GM12875 (cell line): Measurements from ENCODE around the gene ANKFY1.
A peak's percentile ranks its signal among the peaks of the same experiment; 100 is the strongest.
"Not testable (repeated sequence)": the region's sequence is repeated elsewhere in the genome, so short reads cannot be mapped to it uniquely, and the experiment has no call there.

Experiments used
- H3K4me3 ChIP-seq: one replicate; pipeline ENCODE4 v1.5.1; 2011; ENCODE audit warnings: low read depth, low read length, control low read depth
- CTCF ChIP-seq: IDR thresholded peaks from 2 replicates; pipeline ENCODE4 v1.5.1; 2011; ENCODE audit warnings: low read depth, mild to moderate bottlenecking, control low read depth, inconsistent platforms, low read length, moderate library complexity, borderline replicate concordance; ENCODE audit not compliant: insufficient read depth

The ANKFY1 gene

DNA sequence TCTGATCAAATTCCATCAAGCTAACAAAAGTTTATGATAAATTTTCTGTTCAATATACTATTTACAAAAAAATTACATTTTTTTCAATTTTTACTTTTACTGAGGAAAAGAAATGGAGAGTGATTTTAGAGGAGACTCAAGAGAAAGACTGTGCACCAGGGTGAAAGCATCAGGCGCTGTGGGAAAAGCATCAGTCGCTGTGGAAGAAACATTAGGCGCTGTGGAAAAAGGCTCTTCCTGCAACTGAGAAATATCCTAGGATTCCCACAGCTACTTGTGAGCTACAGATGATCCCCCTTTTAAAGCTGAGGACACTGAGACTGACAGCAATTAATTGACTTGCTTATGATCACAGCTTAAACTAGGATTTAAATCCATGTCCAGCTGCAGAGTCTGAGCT lies 4.9 kb downstream of the ANKFY1 start:
- TF ChIP-seq CTCF: no peak

GRCh38 chr17:4256952-4257351 lies 6.8 kb downstream of the ANKFY1 start:
- TF ChIP-seq CTCF: no peak
- H3K4me3 ChIP-seq: no peak overlapping the region

More for the DNA sequence above, 4.9 kb downstream of the ANKFY1 start:
- H3K4me3 ChIP-seq: no peak overlapping the region

DNA sequence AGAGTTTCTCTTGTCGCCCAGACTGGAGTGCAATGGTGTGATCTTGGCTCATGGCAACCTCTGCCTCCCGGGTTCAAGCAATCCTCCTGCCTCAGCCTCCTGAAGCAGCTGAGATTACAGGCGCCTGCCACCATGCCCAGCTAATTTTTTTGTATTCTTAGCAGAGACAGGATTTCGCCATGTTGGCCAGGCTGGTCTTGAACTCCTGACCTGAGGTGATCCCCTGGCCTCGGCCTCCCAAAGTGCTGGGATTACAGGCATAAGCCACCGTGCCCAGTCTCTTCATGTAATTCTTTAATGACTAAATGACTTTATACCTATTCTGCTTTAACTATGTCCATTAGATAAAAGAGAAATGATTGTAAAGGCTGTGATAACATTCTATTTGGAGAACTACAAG lies 8.5 kb downstream of the ANKFY1 start:
- H3K4me3 ChIP-seq: not testable (repeated sequence)

GRCh38 chr17:4250887-4251286 lies 12.9 kb downstream of the ANKFY1 start:
- TF ChIP-seq CTCF: no peak

GRCh38 chr17:4249452-4250029 lies 14.2 kb downstream of the ANKFY1 start:
- TF ChIP-seq CTCF: peak; percentile 41; the same call in 1 of the 2 replicates
- H3K4me3 ChIP-seq: no peak overlapping the region

More at GRCh38 chr17:4250887-4251286, 12.9 kb downstream of the ANKFY1 start:
- H3K4me3 ChIP-seq: no peak overlapping the region

DNA sequence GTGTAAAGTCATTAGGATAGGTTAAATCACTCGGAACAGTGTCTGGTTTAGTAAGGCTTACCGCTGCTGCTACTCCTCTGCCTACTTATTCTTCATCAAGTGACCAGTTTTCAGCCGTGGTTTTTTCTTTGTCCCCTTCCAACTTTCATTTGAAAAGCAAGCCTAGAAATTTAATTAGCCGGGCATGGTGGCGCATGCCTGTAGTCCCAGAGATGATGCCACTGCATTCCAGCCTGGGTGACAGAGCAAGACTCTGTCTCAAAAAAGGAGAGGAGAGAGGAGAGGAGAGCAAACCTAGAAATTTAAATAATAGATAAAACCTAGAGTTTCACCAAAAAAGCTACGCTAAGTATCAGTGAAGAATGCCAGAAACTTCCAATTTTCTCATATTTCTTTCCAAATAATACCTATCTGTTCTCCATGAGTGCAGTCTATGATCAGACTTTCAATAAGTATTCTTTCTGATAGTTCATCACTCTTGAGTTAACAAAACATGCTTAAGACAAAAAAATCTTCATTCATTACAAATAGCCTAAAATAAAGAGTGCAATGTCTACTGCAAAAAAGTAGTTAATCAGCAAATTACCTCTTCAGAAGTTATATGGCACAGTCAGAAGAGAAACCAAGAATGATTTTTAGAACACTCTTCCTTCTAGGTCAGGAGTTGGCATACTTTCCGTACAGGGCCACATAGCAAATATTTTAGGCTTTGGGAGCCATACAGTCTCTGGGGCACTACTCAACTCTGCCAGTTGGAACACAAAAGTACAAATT lies 15.1 kb downstream of the ANKFY1 start:
- TF ChIP-seq CTCF: no peak

GRCh38 chr17:4247971-4248388 lies 15.8 kb downstream of the ANKFY1 start:
- no peak overlapping the region for H3K4me3 ChIP-seq
- TF ChIP-seq CTCF: no peak

More for the DNA sequence above, 15.1 kb downstream of the ANKFY1 start:
- H3K4me3 ChIP-seq: no peak overlapping the region
